Vagina (tissue), 2 donors: ENCODE results near the gene ZNF503. TPM values are rescaled to one million over a fixed set of nuclear protein-coding genes. Genes with fewer than 3 reads are reported as not detected.

ENCODE experiments used
- DNase-seq, 2 donors: peaks; one replicate each; pipeline ENCODE4 v3.0.0-alpha.2; 2017; ENCODE audit errors: extremely low spot score in 2 of 2
- H3K27ac ChIP-seq: fragments of 200-600 bp; sonication (generic); one replicate; pipeline ENCODE4 v1.5.1; 2019
- H3K27me3 ChIP-seq: fragments of 200-600 bp; sonication (generic); one replicate; pipeline ENCODE4 v1.5.1; 2019
- H3K36me3 ChIP-seq, 2 donors: fragments of 200-600 bp; sonication (generic); one replicate each; pipeline ENCODE4 v1.5.1; 2017 to 2019
- H3K4me1 ChIP-seq: fragments of 200-600 bp; sonication (generic); one replicate; pipeline ENCODE4 v1.5.1; 2019
- H3K4me3 ChIP-seq, 2 donors: fragments of 200-600 bp; sonication (generic); 1 replicate in 1 of 2; 2 replicates in 1 of 2; pipeline ENCODE4 v1.5.1; 2016 to 2019
- H3K9me3 ChIP-seq: fragments of 200-600 bp; sonication (generic); one replicate; pipeline ENCODE4 v1.5.1; 2019
- CTCF ChIP-seq, 3 experiments: fragments of 450-650 bp in 2 of 3; fragments of 200-600 bp in 1 of 3; sonication (generic) in 1 of 3; IDR thresholded peaks; one replicate each; pipeline ENCODE4 v1.5.1; 2017 to 2019; ENCODE audit warnings: antibody characterized with exemption in 3 of 3, mild to moderate bottlenecking in 2 of 3, moderate library complexity in 2 of 3
- POLR2A ChIP-seq, 2 donors: fragments of 450-650 bp; IDR thresholded peaks; one replicate each; pipeline ENCODE4 v1.6.1; 2017; ENCODE audit warnings: antibody characterized with exemption in 2 of 2, mild to moderate bottlenecking in 2 of 2, moderate library complexity in 2 of 2
- POLR2AphosphoS5 ChIP-seq, 2 donors: sonication (generic); formaldehyde crosslinking; IDR thresholded peaks; one replicate each; pipeline ENCODE4 v1.9.0; 2017; ENCODE audit warnings: antibody characterized with exemption in 2 of 2, mild to moderate bottlenecking in 2 of 2, low read depth in 1 of 2; ENCODE audit not compliant: insufficient read depth in 1 of 2
- intact Hi-C: fragments of 100-400 bp; cut with DNase I; formaldehyde crosslinking; loops from one replicate; pipeline ENCODE4 v1.15.1; 2023
- total RNA-seq: library from RNA; depleted of rRNA; stranded (reverse); fragments of >200 nt; gene quantifications from one replicate; pipeline ENCODE4 v1.2.3, GENCODE V29; 2016

The ZNF503 gene
- total RNA-seq, 1 donor from 2014 or later = 24.6 TPM

- Histone ChIP-seq H3K27ac (no peak overlapping the region), H3K4me1 (no peaks in the 10 kb centered on the region), H3K9me3 (peaks cover 4% of the 10 kb centered on the region), H3K4me3 (no peak overlapping the region), H3K36me3 (no peaks in the 10 kb centered on the region), H3K27me3 (no peaks in the 10 kb centered on the region)
- TF ChIP-seq POLR2A (IDR thresholded peaks at IDR 0.05) (no peak), CTCF (IDR thresholded peaks at IDR 0.05) (no peak), POLR2AphosphoS5 (IDR thresholded peaks at IDR 0.05; ENCODE audit: insufficient read depth in 1 of 2, low read depth in 1 of 2) (no peak)
- intact Hi-C loops = no loop called here
- no peak for DNase-seq
These were observed 46.6 kb upstream of the ZNF503 start for GRCh38 chr10:75448166-75448565.

- intact Hi-C loops = no loop called here
- Histone ChIP-seq H3K27ac (no peak overlapping the region), H3K9me3 (peaks cover 4% of the 10 kb centered on the region), H3K27me3 (no peaks in the 10 kb centered on the region), H3K4me3 (no peak overlapping the region), H3K36me3 (no peaks in the 10 kb centered on the region), H3K4me1 (no peaks in the 10 kb centered on the region)
- DNase-seq = no peak
- TF ChIP-seq CTCF (IDR thresholded peaks at IDR 0.05) (no peak), POLR2A (IDR thresholded peaks at IDR 0.05) (no peak), POLR2AphosphoS5 (IDR thresholded peaks at IDR 0.05; ENCODE audit: insufficient read depth in 1 of 2, low read depth in 1 of 2) (no peak)
These were observed 44.9 kb upstream of the ZNF503 start for GRCh38 chr10:75446508-75446907.

DNA sequence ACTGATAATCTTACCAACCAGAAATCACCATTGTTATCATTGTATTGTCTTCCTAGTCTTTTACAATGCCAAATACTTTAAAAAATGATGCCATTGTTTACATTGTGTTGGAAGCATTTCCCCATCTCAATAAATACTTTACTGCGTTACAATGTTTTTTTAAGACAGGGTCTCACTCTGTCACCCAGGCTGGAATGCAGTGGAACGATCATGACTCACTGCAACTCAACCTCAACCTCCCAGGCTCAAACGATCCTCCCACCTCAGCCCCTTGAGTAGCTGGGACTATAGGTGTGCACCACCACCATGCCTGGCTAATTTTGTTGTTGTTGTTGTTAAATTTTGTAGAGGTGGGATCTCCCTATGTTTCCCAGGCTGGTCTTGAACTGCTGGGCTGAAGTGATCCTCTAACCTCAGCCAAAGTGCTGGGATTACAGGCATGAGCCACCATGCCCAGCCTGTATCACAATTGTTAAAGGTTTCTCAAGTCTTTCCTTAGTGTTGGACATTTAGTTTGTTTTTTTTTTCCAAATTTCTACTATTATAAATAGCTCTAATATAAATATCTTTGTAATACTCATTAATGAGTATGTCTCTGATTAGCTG lies 43.3 kb upstream of the ZNF503 start:
- no peak for TF ChIP-seq CTCF (IDR thresholded peaks at IDR 0.05)
- no peak for TF ChIP-seq POLR2A (IDR thresholded peaks at IDR 0.05)
- no peak for TF ChIP-seq POLR2AphosphoS5 (IDR thresholded peaks at IDR 0.05; ENCODE audit: insufficient read depth in 1 of 2, low read depth in 1 of 2)

GRCh38 chr10:75443362-75443761 lies 41.8 kb upstream of the ZNF503 start:
- no peak overlapping the region for H3K4me3 ChIP-seq
- no peak for DNase-seq
- intact Hi-C loops = no loop called here

More for the DNA sequence above, 43.3 kb upstream of the ZNF503 start:
- intact Hi-C loops = no loop called here
- no peak overlapping the region for H3K4me3 ChIP-seq
- H3K27ac ChIP-seq = no peak overlapping the region
- peaks cover 4% of the 10 kb centered on the region for H3K9me3 ChIP-seq
- H3K4me1 ChIP-seq = no peaks in the 10 kb centered on the region
- no peak for DNase-seq
- H3K36me3 ChIP-seq = no peaks in the 10 kb centered on the region
- H3K27me3 ChIP-seq = no peaks in the 10 kb centered on the region

More at GRCh38 chr10:75443362-75443761, 41.8 kb upstream of the ZNF503 start:
- no peak overlapping the region for H3K27ac ChIP-seq
- no peaks in the 10 kb centered on the region for H3K4me1 ChIP-seq
- peaks cover 4% of the 10 kb centered on the region for H3K9me3 ChIP-seq
- no peaks in the 10 kb centered on the region for H3K36me3 ChIP-seq
- H3K27me3 ChIP-seq = no peaks in the 10 kb centered on the region
- TF ChIP-seq POLR2AphosphoS5 (IDR thresholded peaks at IDR 0.05; ENCODE audit: insufficient read depth in 1 of 2, low read depth in 1 of 2) (no peak), POLR2A (IDR thresholded peaks at IDR 0.05) (no peak), CTCF (IDR thresholded peaks at IDR 0.05) (no peak)
